Hematopoietic multipotent progenitor cell treated with erythropoietin and hydrocortisone succinate and interleukin-3 and kit ligand, for 17 days (in vitro differentiated cells): ENCODE results near the gene GALNT2.

Experiments
- DNase-seq: peaks from one replicate; pipeline ENCODE4 v3.0.0-alpha.2; 2015; ENCODE audit warnings: low spot score

The GALNT2 gene

GRCh38 chr1:230165536-230165935 is 98.5 kb downstream of the GALNT2 start:
- no peak for DNase-seq

- no peak for DNase-seq
Measured at GRCh38 chr1:230166366-230167132, 99.5 kb downstream of the GALNT2 start.

- DNase-seq = peak; percentile 86
Measured at GRCh38 chr1:230167419-230167852, 100.4 kb downstream of the GALNT2 start.

- peak; percentile 51 for DNase-seq
Measured at GRCh38 chr1:230169454-230170152, 102.6 kb downstream of the GALNT2 start.

- no peak for DNase-seq
Measured at GRCh38 chr1:230170153-230170547, 103.1 kb downstream of the GALNT2 start.

- DNase-seq = no peak
Measured at GRCh38 chr1:230170622-230171021, 103.6 kb downstream of the GALNT2 start.

GRCh38 chr1:230171356-230172015 is 104.4 kb downstream of the GALNT2 start:
- no peak for DNase-seq

GRCh38 chr1:230172016-230172537 is 105.0 kb downstream of the GALNT2 start:
- no peak for DNase-seq

GRCh38 chr1:230173187-230173975 is 106.3 kb downstream of the GALNT2 start:
- DNase-seq = no peak

GRCh38 chr1:230174041-230174440 is 107.0 kb downstream of the GALNT2 start:
- no peak for DNase-seq

GRCh38 chr1:230174471-230175162 is 107.6 kb downstream of the GALNT2 start:
- no peak for DNase-seq

GRCh38 chr1:230175163-230175747 is 108.2 kb downstream of the GALNT2 start:
- DNase-seq = no peak

- DNase-seq = no peak
Measured at GRCh38 chr1:230175839-230176238, 108.8 kb downstream of the GALNT2 start.

GRCh38 chr1:230176326-230176725 is 109.3 kb downstream of the GALNT2 start:
- DNase-seq = no peak

GRCh38 chr1:230176871-230177411 is 109.9 kb downstream of the GALNT2 start:
- no peak for DNase-seq

GRCh38 chr1:230179249-230179648 is 112.2 kb downstream of the GALNT2 start:
- no peak for DNase-seq

GRCh38 chr1:230185076-230186001 is 118.3 kb downstream of the GALNT2 start:
- DNase-seq = no peak

- DNase-seq = no peak
Measured at GRCh38 chr1:230186003-230186863, 119.2 kb downstream of the GALNT2 start.
